ENCODE data around the gene SSTR3. TPM values are rescaled to one million over a fixed set of nuclear protein-coding genes. Genes with fewer than 3 reads are reported as not detected.

Gene SSTR3
- total and polyA plus RNA-seq, 5 donors = not detected

DNA sequence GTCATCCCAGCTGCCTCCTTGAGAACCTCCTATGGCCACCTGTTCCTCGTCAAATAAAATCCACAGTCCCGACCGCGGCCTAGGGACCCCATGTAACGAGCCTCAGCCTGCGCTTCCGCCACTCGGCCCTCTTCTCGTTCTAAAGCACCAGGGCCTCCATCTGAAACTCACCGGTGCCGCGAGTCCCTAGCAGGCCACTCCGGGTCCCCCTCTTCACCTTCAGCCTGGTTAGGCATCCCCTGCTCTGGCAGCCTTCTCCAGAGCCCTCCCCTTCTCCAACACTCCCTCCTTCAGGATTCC, 2.4 kb upstream of the SSTR3 start:
- no peaks in the 10 kb centered on the region for H3K4me1 ChIP-seq (ENCODE audit: control insufficient read depth, insufficient read depth, low read length)
- intact Hi-C loops (cut with DNase I) = no loop called here
- WGBS = 79% methylated on average over 13 of the region's 13 CpGs
- H3K27ac ChIP-seq (ENCODE audit: low read length) = no peak overlapping the region
- no peaks in the 10 kb centered on the region for H3K27me3 ChIP-seq (ENCODE audit: control insufficient read depth, insufficient read depth)
- H3K4me3 ChIP-seq (ENCODE audit: low read length) = no peak overlapping the region
- no peak for ATAC-seq
- no peaks in the 10 kb centered on the region for H3K9me3 ChIP-seq (ENCODE audit: control insufficient read depth, low read length)
- no peak for DNase-seq

DNA sequence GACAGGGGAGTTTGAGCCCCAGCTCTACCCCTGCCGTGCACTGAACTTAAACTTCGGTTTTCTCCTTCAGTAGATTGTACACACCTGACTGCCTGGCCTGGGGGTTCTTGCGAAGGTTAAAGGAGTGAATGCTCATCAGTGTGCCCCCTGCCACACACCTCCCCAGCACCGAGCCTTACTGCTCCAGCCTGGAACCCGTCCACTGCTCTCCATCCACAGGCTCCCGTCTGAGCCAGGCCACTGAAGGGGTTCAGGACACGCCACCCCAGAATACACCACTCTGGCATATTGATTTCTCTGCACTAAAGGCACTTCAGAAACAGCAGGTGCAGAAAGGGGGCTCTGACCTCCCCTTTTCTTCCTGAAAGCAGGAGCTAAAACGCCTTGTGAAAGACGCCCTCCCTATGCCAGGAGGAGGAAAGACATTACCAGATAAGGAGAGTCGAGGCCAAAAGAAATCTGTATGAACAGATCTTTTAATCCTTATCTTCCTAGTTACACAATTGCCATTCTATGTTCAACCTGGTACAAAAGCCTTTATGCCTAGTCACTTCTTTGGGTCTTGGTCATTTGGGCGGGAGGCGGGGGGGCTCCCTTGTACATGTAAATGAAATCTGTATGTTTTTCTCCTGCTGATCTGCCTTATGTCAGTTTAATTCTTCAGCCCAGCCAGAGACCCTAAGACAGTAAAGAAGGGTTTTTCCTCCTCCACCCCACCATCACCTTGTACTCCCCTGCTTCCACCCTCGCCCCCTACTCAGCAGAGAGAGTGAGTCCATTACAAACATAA, 1.9 kb upstream of the SSTR3 start:
- ATAC-seq (no peak), DNase-seq (no peak)
- intact Hi-C loops (cut with DNase I) = no loop called here
- Histone ChIP-seq H3K4me3 (ENCODE audit: low read length) (no peak overlapping the region), H3K27me3 (ENCODE audit: control insufficient read depth, insufficient read depth) (no peaks in the 10 kb centered on the region), H3K9me3 (ENCODE audit: control insufficient read depth, low read length) (no peaks in the 10 kb centered on the region), H3K27ac (ENCODE audit: low read length) (no peak overlapping the region), H3K4me1 (ENCODE audit: control insufficient read depth, insufficient read depth, low read length) (no peaks in the 10 kb centered on the region)
- 83% methylated on average over 13 of the region's 13 CpGs for WGBS

DNA sequence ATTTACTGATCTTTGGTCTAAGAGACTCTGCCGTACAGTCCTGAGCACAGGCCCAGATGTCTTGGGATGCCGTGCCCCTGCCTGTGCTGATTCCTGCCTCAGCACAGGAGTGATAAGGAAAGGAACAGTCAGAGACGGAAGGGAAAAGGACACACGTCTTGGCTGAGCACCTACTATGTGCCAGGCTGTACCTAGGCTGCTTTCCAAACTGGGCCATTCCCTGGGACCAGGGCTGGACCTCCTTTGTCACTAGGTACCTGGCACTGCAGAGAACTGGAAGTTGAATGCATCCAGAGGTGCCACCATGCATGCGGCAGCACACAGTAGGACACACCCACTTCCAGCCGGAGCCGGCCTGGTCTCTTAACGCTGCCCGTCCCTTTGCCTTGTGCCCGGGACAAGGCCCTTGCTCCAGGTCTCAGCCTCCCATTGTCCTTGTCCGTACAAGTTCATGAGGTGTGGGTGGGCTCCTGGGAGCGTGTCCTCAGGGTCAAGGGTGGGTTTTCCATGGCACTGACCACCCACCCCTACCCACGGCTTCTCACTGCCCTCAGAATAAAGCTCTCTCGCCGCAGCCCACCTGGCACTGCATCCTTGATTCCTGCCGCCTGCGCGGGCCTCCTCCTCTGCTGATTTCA, 1.1 kb upstream of the SSTR3 start:
- no peak for ATAC-seq
- intact Hi-C loops (cut with DNase I) = no loop called here

DNA sequence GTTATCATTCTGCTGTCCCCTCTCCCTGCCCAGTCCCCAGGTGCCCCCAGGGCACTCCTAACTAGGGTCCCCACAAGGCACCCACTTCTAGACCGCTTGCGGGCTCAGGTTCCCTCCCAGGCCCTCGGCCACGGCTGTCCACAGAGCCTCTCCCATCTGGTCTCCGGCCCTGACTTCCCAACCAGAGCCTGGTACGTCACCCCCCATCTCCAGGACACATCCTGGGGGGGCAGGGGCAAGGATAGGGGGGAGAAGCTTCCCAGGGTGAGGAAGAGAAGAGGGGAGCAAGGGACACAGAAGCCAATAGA, 457 bp downstream of the SSTR3 start:
- DNase-seq = peak in 1 of 3 donors; percentile 39
- Histone ChIP-seq H3K4me1 (ENCODE audit: control insufficient read depth, insufficient read depth, low read length) (no peaks in the 10 kb centered on the region), H3K27ac (ENCODE audit: low read length) (no peak overlapping the region), H3K27me3 (ENCODE audit: control insufficient read depth, insufficient read depth) (no peaks in the 10 kb centered on the region), H3K9me3 (ENCODE audit: control insufficient read depth, low read length) (no peaks in the 10 kb centered on the region), H3K4me3 (ENCODE audit: low read length) (no peak overlapping the region)
- no peak for ATAC-seq
- intact Hi-C loops (cut with DNase I) = no loop called here
- WGBS = 59% methylated on average over 6 of the region's 6 CpGs

More for the DNA sequence above, 1.1 kb upstream of the SSTR3 start:
- H3K9me3 ChIP-seq (ENCODE audit: control insufficient read depth, low read length) = no peaks in the 10 kb centered on the region
- no peak overlapping the region for H3K4me3 ChIP-seq (ENCODE audit: low read length)
- no peaks in the 10 kb centered on the region for H3K27me3 ChIP-seq (ENCODE audit: control insufficient read depth, insufficient read depth)
- no peak overlapping the region for H3K27ac ChIP-seq (ENCODE audit: low read length)
- H3K4me1 ChIP-seq (ENCODE audit: control insufficient read depth, insufficient read depth, low read length) = no peaks in the 10 kb centered on the region
- no peak for DNase-seq
- 88% methylated on average over 18 of the region's 18 CpGs for WGBS

DNA sequence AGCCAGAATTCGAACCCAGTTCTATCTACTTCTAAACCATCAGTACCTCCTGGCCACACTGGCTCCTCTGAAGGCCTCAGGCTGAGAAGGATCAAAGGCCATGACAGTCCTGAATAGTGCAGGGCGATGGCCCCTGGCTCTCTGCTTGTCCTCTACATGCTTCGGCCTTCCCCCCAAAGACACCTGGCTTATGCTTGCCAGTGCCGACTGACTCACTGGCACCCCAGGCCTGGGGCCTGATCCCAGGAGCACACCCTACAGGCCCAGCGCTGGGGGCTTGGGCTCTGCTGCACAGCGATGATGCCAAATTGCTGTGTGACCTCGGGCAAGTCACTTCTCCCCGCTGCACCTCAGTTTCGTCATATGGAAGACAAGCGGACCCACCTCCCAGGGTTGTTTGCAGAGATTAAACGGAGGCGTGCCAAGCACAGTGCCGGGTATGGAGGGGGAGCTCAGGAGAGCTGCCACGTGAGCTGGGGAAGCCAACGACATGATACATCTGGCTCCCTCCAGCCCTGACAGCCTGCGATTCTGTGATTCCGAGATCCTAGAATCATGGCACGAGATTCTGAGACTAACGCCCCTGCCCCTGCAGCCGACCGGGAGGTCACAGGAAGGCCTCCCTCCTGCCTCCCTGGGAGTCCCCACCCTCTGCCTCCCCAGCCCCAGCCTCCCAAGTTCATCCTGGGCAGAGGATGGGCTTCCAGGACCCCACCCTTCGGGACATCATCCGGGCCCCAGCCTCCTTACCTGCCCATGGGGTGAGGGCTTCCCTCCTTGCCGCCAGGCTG, 1.0 kb downstream of the SSTR3 start:
- Histone ChIP-seq H3K27me3 (ENCODE audit: control insufficient read depth, insufficient read depth) (no peaks in the 10 kb centered on the region), H3K27ac (ENCODE audit: low read length) (no peak overlapping the region), H3K4me1 (ENCODE audit: control insufficient read depth, insufficient read depth, low read length) (no peaks in the 10 kb centered on the region), H3K9me3 (ENCODE audit: control insufficient read depth, low read length) (no peaks in the 10 kb centered on the region), H3K4me3 (ENCODE audit: low read length) (no peak overlapping the region)
- WGBS = 73% methylated on average over 24 of the region's 24 CpGs
- ATAC-seq = no peak
- intact Hi-C loops (cut with DNase I) = no loop called here
- no peak for DNase-seq

DNA sequence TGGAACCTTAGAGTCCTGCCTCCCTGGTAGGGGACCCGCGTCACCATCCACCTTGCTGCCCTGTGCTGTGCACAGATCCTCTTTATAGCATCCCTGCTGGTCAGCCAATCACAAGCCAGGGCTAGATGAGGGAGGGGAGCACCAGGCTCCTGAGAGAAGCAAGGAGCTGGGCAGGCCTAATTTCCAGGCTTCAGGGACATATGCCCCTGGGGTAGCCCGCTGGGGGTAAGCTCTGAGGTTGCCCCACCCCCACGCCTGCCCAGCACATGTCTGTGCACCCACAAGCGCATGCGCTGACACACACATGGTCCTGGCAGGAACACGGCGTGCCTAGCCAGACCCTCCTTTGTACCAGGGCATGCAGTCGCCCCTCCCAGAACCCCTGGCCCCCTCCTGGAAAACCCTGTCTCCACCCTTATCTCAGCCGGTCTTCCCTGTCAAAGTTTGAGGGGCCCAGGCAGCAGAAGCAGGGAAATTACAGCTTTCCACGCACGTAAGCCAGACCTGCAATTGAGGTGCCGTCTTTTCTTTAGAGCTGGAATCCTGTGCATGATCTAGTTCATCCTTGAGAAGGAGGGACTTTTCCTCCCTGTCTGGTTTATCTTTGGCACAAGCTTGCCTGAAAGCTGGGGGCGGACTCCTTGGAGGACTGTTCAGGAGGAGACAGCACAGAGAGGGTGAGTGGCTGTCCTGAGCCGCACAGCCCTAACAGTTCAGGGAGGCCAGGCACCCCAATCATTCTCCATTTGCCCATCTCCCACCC, 2.1 kb downstream of the SSTR3 start:
- WGBS = 65% methylated on average over 15 of the region's 15 CpGs
- H3K9me3 ChIP-seq (ENCODE audit: control insufficient read depth, low read length) = no peaks in the 10 kb centered on the region
- no peak for ATAC-seq
- H3K4me1 ChIP-seq (ENCODE audit: control insufficient read depth, insufficient read depth, low read length) = no peaks in the 10 kb centered on the region
- H3K27me3 ChIP-seq (ENCODE audit: control insufficient read depth, insufficient read depth) = no peaks in the 10 kb centered on the region
- intact Hi-C loops (cut with DNase I) = no loop called here
- no peak overlapping the region for H3K27ac ChIP-seq (ENCODE audit: low read length)
- no peak overlapping the region for H3K4me3 ChIP-seq (ENCODE audit: low read length)
- no peak for DNase-seq

DNA sequence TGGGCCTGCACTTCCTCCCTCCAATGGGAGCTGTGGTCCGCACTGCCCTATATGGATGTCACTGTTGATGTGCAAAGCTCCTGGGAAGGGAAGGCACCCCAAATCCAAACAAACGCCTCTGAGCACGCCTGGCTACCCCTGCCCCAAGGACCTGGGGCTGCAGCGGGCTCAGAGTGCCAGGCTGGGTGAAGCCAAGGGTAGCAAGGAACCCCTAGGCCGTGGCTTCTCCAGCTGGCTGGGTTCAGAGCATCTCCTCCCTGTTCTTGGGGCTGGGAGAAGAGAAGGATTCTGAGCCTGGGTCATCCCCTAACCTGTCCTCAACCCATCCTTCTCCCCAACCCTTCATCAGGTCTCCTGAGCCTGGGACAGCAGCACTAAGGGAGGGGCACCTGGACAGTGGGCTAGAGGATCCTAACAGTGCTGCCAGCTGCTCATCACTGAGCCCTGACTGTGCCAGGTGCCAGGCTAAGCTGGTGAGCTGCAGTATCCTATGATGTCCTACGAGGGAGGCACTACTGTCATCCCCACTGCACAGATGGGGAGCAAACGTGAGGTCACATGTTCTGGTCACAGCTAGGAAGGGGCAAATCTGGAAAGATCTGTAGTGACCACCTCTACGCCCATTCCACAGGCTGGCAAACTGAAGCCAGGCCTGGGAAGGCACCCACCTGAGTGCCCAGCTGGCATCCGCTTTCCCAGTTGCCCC, 3.0 kb downstream of the SSTR3 start:
- 84% methylated on average over 9 of the region's 9 CpGs for WGBS
- intact Hi-C loops (cut with DNase I) = loop anchor here in 1 of 4 donors (10.0 kb wide), 1 partner anchor 124 kb away; no protein-coding TSS in a partner anchor
- no peak overlapping the region for H3K27ac ChIP-seq (ENCODE audit: low read length)
- no peaks in the 10 kb centered on the region for H3K4me1 ChIP-seq (ENCODE audit: control insufficient read depth, insufficient read depth, low read length)
- no peak overlapping the region for H3K4me3 ChIP-seq (ENCODE audit: low read length)
- H3K27me3 ChIP-seq (ENCODE audit: control insufficient read depth, insufficient read depth) = no peaks in the 10 kb centered on the region
- no peak for DNase-seq
- no peaks in the 10 kb centered on the region for H3K9me3 ChIP-seq (ENCODE audit: control insufficient read depth, low read length)
- ATAC-seq = no peak

DNA sequence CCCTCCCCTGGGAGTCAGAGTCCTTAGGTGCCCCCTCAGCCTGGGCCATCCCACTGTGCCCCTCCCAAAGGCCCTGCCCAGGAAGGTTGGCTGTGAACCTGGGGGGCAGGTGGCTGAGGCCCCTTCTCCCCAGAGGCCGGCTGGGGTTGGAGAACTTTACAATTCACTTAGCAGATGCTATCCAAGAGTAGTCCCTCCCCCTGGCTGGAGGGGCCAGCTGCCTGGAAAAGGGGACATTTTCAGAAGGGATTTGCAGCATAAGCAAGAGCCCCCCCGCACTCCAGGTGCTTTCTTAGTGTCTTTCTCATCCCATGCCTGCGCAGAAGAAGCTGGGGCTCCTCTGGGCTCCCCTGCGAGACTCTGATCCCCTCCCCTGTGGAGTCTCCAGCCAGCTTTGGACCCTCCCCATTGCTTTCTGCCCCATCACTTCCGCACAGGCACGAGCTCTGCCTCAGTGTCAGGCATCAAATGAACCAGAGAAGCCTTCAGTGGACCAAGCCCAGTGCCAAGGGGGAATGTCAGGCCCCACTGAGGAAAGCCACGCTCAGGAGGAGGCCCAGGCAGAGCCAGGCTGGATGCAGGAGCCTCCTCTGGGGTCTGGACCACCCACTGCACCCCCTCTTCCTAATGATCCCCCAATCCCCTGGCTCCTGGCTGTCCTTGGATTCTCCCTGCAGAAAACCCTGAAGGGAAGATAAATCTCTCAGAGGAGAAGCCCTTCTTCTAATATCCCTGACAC, 3.7 kb downstream of the SSTR3 start:
- 83% methylated on average over 7 of the region's 7 CpGs for WGBS
- ATAC-seq (no peak), DNase-seq (no peak)
- Histone ChIP-seq H3K4me3 (ENCODE audit: low read length) (no peak overlapping the region), H3K27ac (ENCODE audit: low read length) (no peak overlapping the region), H3K9me3 (ENCODE audit: control insufficient read depth, low read length) (no peaks in the 10 kb centered on the region), H3K27me3 (ENCODE audit: control insufficient read depth, insufficient read depth) (no peaks in the 10 kb centered on the region), H3K4me1 (ENCODE audit: control insufficient read depth, insufficient read depth, low read length) (no peaks in the 10 kb centered on the region)
- intact Hi-C loops (cut with DNase I) = loop anchor here in 1 of 4 donors (10.0 kb wide), 1 partner anchor 124 kb away; no protein-coding TSS in a partner anchor

DNA sequence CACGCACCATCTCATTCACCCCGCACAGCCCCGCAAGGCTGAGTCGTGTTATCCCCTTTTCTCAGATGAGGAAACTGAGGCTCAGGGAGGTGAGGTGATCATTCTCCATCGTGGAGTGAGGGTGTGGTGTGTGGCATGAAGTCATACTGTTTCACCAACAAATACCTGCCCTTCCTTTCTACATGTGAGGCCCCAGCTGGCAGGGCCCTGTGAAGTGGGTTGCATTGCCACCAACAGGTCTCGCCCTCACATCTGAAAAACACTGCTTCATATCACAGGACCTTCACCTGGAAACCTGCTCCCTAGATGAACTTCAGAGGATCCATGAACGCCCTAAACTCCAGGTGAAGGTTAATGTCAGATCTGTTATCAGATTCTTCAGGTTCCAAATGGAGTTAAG, 4.3 kb downstream of the SSTR3 start:
- WGBS = 87% methylated on average over 7 of the region's 7 CpGs
- Histone ChIP-seq H3K4me3 (ENCODE audit: low read length) (no peak overlapping the region), H3K4me1 (ENCODE audit: control insufficient read depth, insufficient read depth, low read length) (no peaks in the 10 kb centered on the region), H3K27me3 (ENCODE audit: control insufficient read depth, insufficient read depth) (no peaks in the 10 kb centered on the region), H3K9me3 (ENCODE audit: control insufficient read depth, low read length) (no peaks in the 10 kb centered on the region), H3K27ac (ENCODE audit: low read length) (no peak overlapping the region)
- ATAC-seq (no peak), DNase-seq (no peak)
- intact Hi-C loops (cut with DNase I) = loop anchor here in 1 of 4 donors (10.0 kb wide), 1 partner anchor 123 kb away; no protein-coding TSS in a partner anchor
